ACHN (cell line): ENCODE data around the gene CCER1.
"Not testable (repeated sequence)": the region's sequence is repeated elsewhere in the genome, so short reads cannot be mapped to it uniquely, and the experiment has no call there.

Experiments used
- DNase-seq: peaks from one replicate; pipeline ENCODE4 v3.0.0-alpha.2; 2015
- in situ Hi-C: cut with HindIII; loops from 2 replicates; pipeline ENCODE4 v1.10.0; 2017; ENCODE audit warnings: low sequenced_read_pairs, low pct_ligation_motif_present, low pct_unique_long_range_greater_than_20kb

CCER1 gene

GRCh38 chr12:90954921-90955320 lies at the start of gene CCER1:
TSS of gene CCER1 (minus strand) at chr12:90955176. CDS start at chr12:90954742, 434 bp downstream.
- in situ Hi-C loops: no loop called here
- DNase-seq: no peak

DNA sequence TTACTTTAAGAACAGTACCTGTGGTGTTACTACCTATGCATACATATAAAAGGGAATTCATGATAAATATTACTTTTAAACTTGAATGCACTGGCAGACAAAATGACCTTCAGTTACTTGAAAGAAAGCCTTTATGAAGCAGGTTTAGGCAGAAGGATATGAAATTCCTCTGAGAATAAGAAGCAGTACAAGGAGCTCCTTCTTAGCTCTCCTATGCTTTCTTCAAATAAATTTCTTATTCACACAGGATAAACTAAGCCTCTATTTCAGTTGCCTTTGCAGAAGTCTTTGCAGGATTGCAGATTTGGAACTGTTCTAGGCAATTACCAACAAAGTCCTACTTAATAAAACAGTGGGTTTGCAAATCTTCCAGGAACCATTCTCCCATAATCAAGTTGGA lies 48.8 kb upstream of the CCER1 start:
- in situ Hi-C loops: loop anchor here (25.0 kb wide), 1 partner anchor 334 kb away; no protein-coding TSS in a partner anchor
- DNase-seq: no peak

DNA sequence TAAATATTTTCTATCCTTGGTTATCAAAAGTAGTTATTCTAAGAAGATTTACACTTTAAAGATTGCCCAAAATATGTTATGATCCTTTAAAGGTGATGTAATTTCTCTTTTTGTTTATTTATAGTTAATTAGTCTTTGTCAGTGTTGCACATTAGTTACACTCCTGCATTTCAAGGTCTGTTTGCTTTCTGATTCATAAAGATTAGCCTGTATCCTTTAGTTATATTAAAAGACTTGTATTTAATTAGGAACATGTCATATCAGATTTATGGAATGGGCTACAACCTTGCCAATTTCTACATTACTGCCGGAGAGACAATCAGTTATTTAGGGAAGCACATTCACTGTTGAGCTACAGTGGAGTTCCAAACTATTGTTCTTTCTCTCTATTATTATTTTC lies 46.3 kb upstream of the CCER1 start:
- in situ Hi-C loops: loop anchor here (25.0 kb wide), 1 partner anchor 336 kb away; no protein-coding TSS in a partner anchor
- DNase-seq: no peak

GRCh38 chr12:90999966-91000365 lies 45.0 kb upstream of the CCER1 start:
- in situ Hi-C loops: loop anchor here (25.0 kb wide), 1 partner anchor 337 kb away; no protein-coding TSS in a partner anchor
- DNase-seq: no peak

DNA sequence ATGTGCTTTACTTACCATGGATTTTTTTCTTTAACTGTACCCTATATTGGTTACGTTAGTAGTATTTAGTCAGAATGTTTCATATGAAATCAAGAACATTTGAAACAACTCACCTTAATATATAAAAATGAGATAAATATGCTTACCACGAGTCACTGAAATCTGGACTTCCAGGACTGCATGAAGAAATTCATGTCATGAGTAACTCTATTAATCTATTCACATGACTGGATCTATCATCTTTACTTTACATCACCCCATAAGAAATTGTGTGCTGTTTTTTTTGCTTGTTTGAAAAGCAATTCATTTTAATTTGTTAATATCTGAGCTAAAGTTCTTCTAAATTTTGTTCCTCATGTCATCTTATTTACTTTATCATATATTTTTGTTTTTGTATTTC lies 44.6 kb upstream of the CCER1 start:
- DNase-seq: no peak
- in situ Hi-C loops: no loop called here

GRCh38 chr12:90995010-90995409 lies 40.0 kb upstream of the CCER1 start:
- in situ Hi-C loops: no loop called here
- DNase-seq: no peak

DNA sequence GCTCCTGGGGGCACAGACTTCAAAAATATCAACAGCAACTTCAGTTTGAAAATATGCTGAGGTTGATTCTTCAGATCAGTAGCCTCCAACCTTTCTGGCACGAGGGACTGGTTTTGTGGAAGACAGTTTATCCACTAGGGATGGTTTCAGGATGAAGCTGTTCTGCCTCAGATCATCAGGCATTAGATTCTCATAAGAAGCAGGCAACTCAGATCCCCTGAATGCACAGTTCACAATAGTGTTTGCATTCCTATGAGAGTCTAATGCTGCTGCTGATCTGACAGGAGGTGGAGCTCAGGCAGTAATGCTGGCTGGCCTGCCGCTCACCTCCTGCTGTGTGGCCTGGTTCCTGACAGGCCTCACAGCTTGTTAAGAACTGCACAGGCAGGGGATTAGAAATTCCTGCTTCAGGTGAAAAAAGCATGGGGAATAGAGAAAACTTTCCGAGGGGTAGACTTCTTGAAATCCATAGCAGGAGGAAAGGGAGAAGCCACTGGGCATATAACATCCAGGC lies 37.0 kb upstream of the CCER1 start:
- in situ Hi-C loops: no loop called here
- DNase-seq: no peak

DNA sequence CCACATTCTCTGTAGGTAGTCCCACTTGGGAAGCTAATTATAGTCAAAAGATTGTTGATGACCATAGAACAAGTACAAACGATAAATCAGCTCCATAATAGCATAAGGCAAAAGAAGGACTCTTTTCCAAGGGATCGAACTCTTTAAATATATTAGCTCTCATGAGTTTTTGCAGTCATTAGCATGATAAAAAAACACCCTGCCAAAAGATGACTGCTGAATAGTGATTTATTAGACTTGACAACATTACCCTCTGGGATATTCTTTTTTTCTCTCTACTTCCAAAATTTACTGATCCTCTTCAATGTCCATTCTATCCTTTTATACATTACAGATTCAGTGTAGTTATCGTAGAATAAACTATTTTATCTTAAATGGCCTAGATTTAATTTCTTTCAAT lies 35.6 kb upstream of the CCER1 start:
- no peak for DNase-seq
- in situ Hi-C loops: no loop called here

DNA sequence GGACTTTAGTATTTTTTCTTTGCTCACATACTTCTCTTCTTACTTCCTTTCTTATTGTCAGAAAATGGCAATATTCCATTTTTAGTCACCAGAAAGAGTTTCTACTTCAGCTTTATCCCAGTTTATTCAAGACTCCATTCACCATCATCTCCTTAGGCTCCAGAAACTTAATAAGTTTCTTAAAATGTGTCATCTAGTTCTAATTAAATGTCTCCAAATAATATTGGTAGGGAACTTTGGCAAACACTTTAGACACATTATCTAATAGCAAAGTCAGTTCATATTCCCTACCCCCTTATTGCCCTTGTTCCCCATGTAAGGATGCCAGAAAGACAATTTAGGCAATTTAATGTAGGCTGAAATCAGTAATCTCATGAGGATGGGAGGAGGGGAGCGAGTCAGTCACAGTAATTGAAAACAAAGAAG lies 34.7 kb upstream of the CCER1 start:
- no peak for DNase-seq
- in situ Hi-C loops: no loop called here

DNA sequence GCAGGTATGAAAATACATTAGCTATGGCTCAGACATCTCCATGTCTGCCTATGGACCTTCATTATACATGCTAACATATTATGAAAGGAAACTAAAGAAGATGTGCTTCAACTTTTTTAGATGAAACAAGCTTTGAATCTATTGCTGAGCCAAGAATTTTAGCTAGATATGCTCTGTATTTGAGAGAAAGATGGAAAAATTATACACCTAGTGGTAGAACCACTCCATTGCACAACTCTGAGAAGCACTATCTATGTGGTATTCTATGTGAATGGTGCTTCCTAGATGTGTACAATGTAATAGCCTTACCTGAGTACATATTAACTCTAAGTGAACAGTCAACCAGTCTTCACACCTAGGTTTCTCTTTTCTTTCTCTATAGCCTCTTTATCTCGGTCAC lies 32.5 kb upstream of the CCER1 start:
- in situ Hi-C loops: no loop called here
- DNase-seq: no peak

- in situ Hi-C loops: no loop called here
- no peak for DNase-seq
Observed at GRCh38 chr12:90987101-90987500, 32.1 kb upstream of the CCER1 start.

- in situ Hi-C loops, DNase-seq: not testable (repeated sequence)
Observed at GRCh38 chr12:90985331-90985730, 30.4 kb upstream of the CCER1 start.

DNA sequence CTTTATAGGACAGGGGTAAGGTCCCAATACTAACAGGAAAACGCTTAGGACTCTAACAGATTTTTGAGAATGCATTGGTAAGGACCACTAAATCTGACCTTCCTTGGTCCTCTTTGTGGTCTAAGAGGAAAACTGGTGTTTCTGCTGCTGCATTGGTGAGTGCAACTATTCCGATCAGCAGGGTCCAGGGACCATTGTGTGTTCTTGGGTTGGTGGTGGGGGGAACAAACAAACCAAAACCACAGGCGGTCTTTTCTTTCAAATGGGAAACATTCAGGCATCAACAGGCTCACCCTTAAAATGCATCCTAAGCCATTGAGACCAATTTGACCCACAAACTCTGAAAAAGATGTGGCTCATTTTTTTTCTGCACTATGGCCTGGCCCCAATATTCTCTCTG lies 29.1 kb upstream of the CCER1 start:
- in situ Hi-C loops: no loop called here
- no peak for DNase-seq

DNA sequence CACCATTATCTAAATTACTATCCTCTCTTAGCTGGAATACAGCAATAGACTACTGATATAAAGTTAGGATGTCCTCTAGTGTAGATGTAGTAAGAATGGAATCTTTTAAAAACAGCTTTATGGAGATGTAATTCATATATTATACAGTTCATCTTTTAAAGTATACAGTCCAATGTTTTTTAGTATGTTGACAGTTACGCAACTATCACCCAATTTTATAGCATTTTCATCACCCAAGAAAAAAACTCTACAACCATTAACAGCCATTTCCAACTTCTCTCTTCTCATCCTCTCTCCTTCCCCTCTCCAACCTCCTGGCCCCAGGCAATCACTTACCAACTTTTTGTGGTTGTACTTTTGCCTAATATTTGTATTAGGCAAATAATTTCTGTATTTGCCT lies 27.2 kb upstream of the CCER1 start:
- no peak for DNase-seq
- in situ Hi-C loops: no loop called here

DNA sequence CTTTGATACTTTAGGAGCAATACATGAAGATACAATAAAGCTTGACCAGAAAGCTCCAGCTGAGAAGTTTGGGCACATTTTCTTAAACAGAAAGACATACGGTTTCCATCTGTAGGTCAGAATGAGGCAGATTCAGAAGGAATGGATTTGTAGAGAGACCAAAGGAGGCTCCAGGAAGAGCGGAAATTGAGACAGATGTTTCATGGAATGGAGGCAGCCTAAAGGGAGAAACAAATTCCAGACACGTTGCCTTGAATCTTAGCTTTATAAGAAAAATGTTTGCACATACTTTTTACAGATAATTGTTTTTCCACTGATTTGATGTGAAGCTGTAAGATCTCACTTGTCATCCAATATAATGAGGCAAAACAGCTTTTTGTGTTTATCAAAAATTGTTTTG lies 25.0 kb upstream of the CCER1 start:
- in situ Hi-C loops: no loop called here
- no peak for DNase-seq

DNA sequence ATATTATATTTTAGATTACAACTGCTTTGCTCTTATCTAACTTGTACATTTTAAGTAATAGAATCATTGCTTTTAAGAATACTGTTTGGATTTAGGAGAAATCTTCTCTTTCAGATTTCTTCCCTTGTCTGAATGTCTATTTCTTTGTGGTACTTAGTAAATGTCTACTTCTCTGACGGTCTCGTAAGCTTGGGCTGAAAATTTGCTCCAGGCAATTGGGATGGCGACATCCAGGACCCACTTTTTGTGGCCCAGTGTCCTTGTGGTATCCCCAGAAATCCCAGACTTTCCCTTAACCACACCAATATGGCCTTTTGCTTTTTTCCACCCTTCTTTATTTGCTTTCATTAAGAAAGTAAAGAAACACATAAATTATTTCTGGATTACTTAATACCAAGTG lies 24.0 kb upstream of the CCER1 start:
- no peak for DNase-seq
- in situ Hi-C loops: no loop called here

DNA sequence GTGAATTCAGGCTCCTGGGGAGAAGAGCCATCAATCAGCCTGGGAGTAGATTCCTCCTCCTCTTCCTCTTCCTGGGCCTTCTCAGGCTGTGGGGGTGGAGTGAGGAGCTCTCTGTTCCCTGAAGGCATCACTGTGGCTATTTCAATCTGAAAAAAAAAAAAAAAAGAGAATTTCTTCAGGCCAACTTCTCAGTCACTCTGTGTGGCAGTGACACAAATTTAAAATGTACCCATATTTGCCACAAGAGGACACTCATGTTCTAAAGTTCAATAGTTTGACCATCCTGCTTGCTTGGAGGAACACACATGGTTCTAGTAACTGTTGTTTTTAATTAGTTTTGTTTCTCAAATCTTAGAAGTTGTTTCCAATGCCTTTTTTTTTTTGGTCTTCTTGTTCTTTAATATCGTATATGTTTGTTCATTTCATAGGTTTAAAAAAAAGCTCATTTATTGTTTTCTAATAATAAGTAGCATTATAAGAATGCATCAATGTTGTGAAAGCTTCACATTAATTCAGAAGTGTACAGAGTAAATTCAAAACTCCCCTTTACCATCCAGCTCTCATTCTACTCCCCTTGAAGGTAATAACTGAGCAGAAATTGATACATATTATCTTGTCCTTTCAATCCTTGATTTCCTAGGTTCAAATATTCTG lies 23.3 kb upstream of the CCER1 start:
- DNase-seq: peak; percentile 79
- in situ Hi-C loops: no loop called here

- DNase-seq: no peak
- in situ Hi-C loops: no loop called here
Observed at GRCh38 chr12:90977224-90977623, 22.2 kb upstream of the CCER1 start.

- DNase-seq: no peak
- in situ Hi-C loops: no loop called here
Observed at GRCh38 chr12:90974286-90974685, 19.3 kb upstream of the CCER1 start.

DNA sequence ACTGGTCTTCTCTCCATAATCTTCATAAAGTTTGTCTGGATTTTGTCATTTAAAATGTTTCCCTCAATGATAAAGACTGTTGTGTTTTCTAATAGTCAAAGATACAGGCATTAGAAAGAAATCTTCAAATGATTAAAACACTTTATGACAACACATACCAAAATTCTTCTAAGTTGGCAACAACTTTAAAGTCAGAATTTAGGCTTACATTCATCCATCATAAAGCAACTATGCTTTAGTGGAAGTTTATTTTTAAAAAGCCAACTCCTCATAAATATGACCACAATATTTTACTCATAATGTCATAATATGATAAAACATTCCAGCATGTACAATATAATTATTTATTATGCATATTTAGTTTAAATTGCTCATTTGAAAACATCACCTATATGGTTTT lies 17.2 kb upstream of the CCER1 start:
- no peak for DNase-seq
- in situ Hi-C loops: no loop called here
